ENCODE data around the gene L3MBTL2.

- TF ChIP-seq EGR1 (IDR thresholded peaks at IDR 0.05): no peak
- no peak for TF ChIP-seq MAX (IDR thresholded peaks at IDR 0.05)
- TF ChIP-seq CREB1 (IDR thresholded peaks at IDR 0.05; ENCODE audit: low read depth): no peak
- no peak for TF ChIP-seq TEAD4 (IDR thresholded peaks at IDR 0.05)
- no peak for TF ChIP-seq RAD21 (IDR thresholded peaks at IDR 0.05; ENCODE audit: low read depth)
- no peak for TF ChIP-seq YY1 (IDR thresholded peaks at IDR 0.05; ENCODE audit: low read depth)
- no peak for TF ChIP-seq USF1 (IDR thresholded peaks at IDR 0.05)
- TF ChIP-seq EP300 (IDR thresholded peaks at IDR 0.05; ENCODE audit: borderline replicate concordance): no peak
- TF ChIP-seq CEBPB (IDR thresholded peaks at IDR 0.05): no peak
- TF ChIP-seq TCF12 (IDR thresholded peaks at IDR 0.05; ENCODE audit: low read depth): no peak
- TF ChIP-seq REST (IDR thresholded peaks at IDR 0.05; ENCODE audit: low read depth): no peak
- TF ChIP-seq TAF1 (IDR thresholded peaks at IDR 0.05; ENCODE audit: low read depth): no peak
- no peak for TF ChIP-seq NFIC (IDR thresholded peaks at IDR 0.05)
Observed at GRCh38 chr22:41273128-41273527, 68.0 kb downstream of the L3MBTL2 start.
